IMR-90 (cell line): ENCODE measurements around the gene CHRNA5. TPM values are rescaled to one million over a fixed set of nuclear protein-coding genes. Genes with fewer than 3 reads are reported as not detected.

Experiments
- ATAC-seq: fragments of 200-7000 bp; cut with Tn5 transposase; 2 replicates; pipeline ENCODE4 v1.9.1; 2020; ENCODE audit warnings: low read depth, mild to moderate bottlenecking, moderate library complexity
- BruUV-seq: library from RNA; stranded (reverse); fragments of 400-500 nt; replicated peaks from 2 replicates; lab custom pipeline; 2021; lab: Mats Ljungman, UMichigan
- CTCF ChIA-PET: fragments of 300-600 bp; formaldehyde crosslinking; extraction: SDS; loops from one replicate; lab custom pipeline; 2021; ENCODE audit warnings: antibody characterized with exemption; lab: Yijun Ruan, JAX
- POLR2A ChIA-PET: fragments of 300-600 bp; sonication (Branson Sonifier 250); formaldehyde crosslinking; loops from one replicate; lab custom pipeline; 2022; ENCODE audit warnings: antibody characterized with exemption; ENCODE audit not compliant: unreplicated experiment; lab: Charles Lee
- DNase-seq: peaks from one replicate; pipeline ENCODE4 v3.0.0; 2013
- H2AFZ ChIP-seq: replicated peaks from 2 replicates; pipeline ENCODE3; 2013; ENCODE audit warnings: low read length, mild to moderate bottlenecking; ENCODE audit not compliant: poor library complexity
- H2AK5ac ChIP-seq: 2 replicates; pipeline ENCODE4 v1.6.1; 2013; ENCODE audit warnings: low read depth, low read length, inconsistent platforms
- H2AK9ac ChIP-seq: replicated peaks from 2 replicates; pipeline ENCODE3; 2013; ENCODE audit warnings: mild to moderate bottlenecking, low read depth, low read length, moderate library complexity; ENCODE audit not compliant: poor library complexity
- H2BK120ac ChIP-seq: 2 replicates; pipeline ENCODE4 v1.6.1; 2013; ENCODE audit warnings: low read depth, low read length, inconsistent platforms
- H2BK15ac ChIP-seq: 3 replicates; pipeline ENCODE4 v1.6.1; 2013; ENCODE audit warnings: low read depth, low read length, inconsistent platforms
- H2BK20ac ChIP-seq: 2 replicates; pipeline ENCODE4 v1.6.1; 2013; ENCODE audit warnings: low read depth, mild to moderate bottlenecking, inconsistent platforms, low read length, moderate library complexity
- H2BK5ac ChIP-seq: 2 replicates; pipeline ENCODE4 v1.6.1; 2013; ENCODE audit warnings: mild to moderate bottlenecking, low read depth, low read length, inconsistent platforms; ENCODE audit not compliant: poor library complexity, severe bottlenecking
- H3K14ac ChIP-seq: replicated peaks from 2 replicates; pipeline ENCODE4 v1.6.1; 2013; ENCODE audit warnings: low read depth, low read length, inconsistent platforms
- H3K18ac ChIP-seq: 2 replicates; pipeline ENCODE4 v1.6.1; 2013; ENCODE audit warnings: low read depth, low read length, control low read depth
- H3K23ac ChIP-seq: 2 replicates; pipeline ENCODE4 v1.6.1; 2013; ENCODE audit warnings: low read depth, low read length, inconsistent platforms
- H3K27ac ChIP-seq: 2 replicates; pipeline ENCODE4 v1.5.1; 2013; ENCODE audit warnings: mild to moderate bottlenecking, control low read depth, low read length; ENCODE audit not compliant: insufficient read depth
- H3K27me3 ChIP-seq: 2 replicates; pipeline ENCODE4 v1.6.1; 2013; ENCODE audit warnings: low read length; ENCODE audit not compliant: control insufficient read depth, insufficient read depth
- H3K36me3 ChIP-seq: 2 replicates; pipeline ENCODE4 v1.6.1; 2013; ENCODE audit warnings: low read length, mixed read lengths; ENCODE audit not compliant: control insufficient read depth, insufficient read depth
- H3K4ac ChIP-seq: 2 replicates; pipeline ENCODE4 v1.6.1; 2013; ENCODE audit warnings: low read depth, low read length, inconsistent platforms
- H3K4me1 ChIP-seq: 2 replicates; pipeline ENCODE4 v1.6.1; 2013; ENCODE audit warnings: low read length, mixed read lengths; ENCODE audit not compliant: control insufficient read depth, insufficient read depth
- H3K4me2 ChIP-seq: 2 replicates; pipeline ENCODE4 v1.6.1; 2013; ENCODE audit warnings: low read depth, mild to moderate bottlenecking, control low read depth, low read length, moderate library complexity
- H3K4me3 ChIP-seq: 2 replicates; pipeline ENCODE4 v1.5.1; 2013; ENCODE audit warnings: low read depth, mild to moderate bottlenecking, control low read depth, low read length, moderate library complexity; ENCODE audit not compliant: insufficient read depth
- H3K56ac ChIP-seq: 2 replicates; pipeline ENCODE4 v1.6.1; 2013; ENCODE audit warnings: low read length, inconsistent platforms; ENCODE audit not compliant: insufficient read depth; ENCODE audit errors: extremely low read depth
- H3K79me1 ChIP-seq, 2 experiments: 2 replicates each; pipeline ENCODE4 v1.6.1; 2013; ENCODE audit warnings: low read length in 2 of 2, inconsistent platforms in 1 of 2, low read depth in 1 of 2
- H3K9ac ChIP-seq: 2 replicates; pipeline ENCODE4 v1.6.1; 2013; ENCODE audit warnings: low read depth, low read length, control low read depth
- H3K9me1 ChIP-seq: 2 replicates; pipeline ENCODE4 v1.6.1; 2013; ENCODE audit warnings: low read length, inconsistent platforms; ENCODE audit not compliant: insufficient read depth
- H3K9me3 ChIP-seq: 2 replicates; pipeline ENCODE4 v1.6.1; 2013; ENCODE audit warnings: low read length; ENCODE audit not compliant: control insufficient read depth, insufficient read depth
- H4K20me1 ChIP-seq: 2 replicates; pipeline ENCODE4 v1.6.1; 2013; ENCODE audit warnings: low read length, inconsistent platforms; ENCODE audit not compliant: insufficient read depth
- H4K5ac ChIP-seq: 2 replicates; pipeline ENCODE4 v1.6.1; 2013; ENCODE audit warnings: mild to moderate bottlenecking, low read depth, low read length, control low read depth
- H4K8ac ChIP-seq, 2 experiments: 2 replicates each; pipeline ENCODE4 v1.6.1; 2013; ENCODE audit warnings: low read depth in 2 of 2, low read length in 2 of 2, control low read depth in 1 of 2, inconsistent platforms in 1 of 2
- H4K91ac ChIP-seq: 2 replicates; pipeline ENCODE4 v1.6.1; 2013; ENCODE audit warnings: low read depth, low read length, inconsistent platforms; ENCODE audit not compliant: insufficient read depth
- BHLHE40 ChIP-seq: fragments of 150-350 bp; IDR thresholded peaks from 2 replicates; pipeline ENCODE4 v1.6.1; 2016; ENCODE audit warnings: mild to moderate bottlenecking, low read depth, low read length
- CEBPB ChIP-seq: IDR thresholded peaks from 2 replicates; pipeline ENCODE4 v1.6.1; 2012; ENCODE audit warnings: low read depth, low read length, improper control_type of control experiment
- CHD1 ChIP-seq: IDR thresholded peaks from 2 replicates; pipeline ENCODE4 v1.6.1; 2012; ENCODE audit warnings: low read depth, low read length, improper control_type of control experiment
- CTCF ChIP-seq: conservative IDR thresholded peaks from 2 replicates; pipeline ENCODE4 v1.5.1; 2012; ENCODE audit warnings: mild to moderate bottlenecking, low read depth, low read length, improper control_type of control experiment
- ELK1 ChIP-seq: fragments of 150-350 bp; IDR thresholded peaks from 2 replicates; pipeline ENCODE4 v1.6.1; 2016; ENCODE audit warnings: low read depth, mild to moderate bottlenecking, low read length, moderate library complexity, borderline replicate concordance
- FOS ChIP-seq: fragments of 150-350 bp; IDR thresholded peaks from 2 replicates; pipeline ENCODE4 v1.6.1; 2016; ENCODE audit warnings: low read depth, low read length
- MAFK ChIP-seq: IDR thresholded peaks from 2 replicates; pipeline ENCODE4 v1.6.1; 2012; ENCODE audit warnings: low read depth, low read length, improper control_type of control experiment
- MAZ ChIP-seq: IDR thresholded peaks from 2 replicates; pipeline ENCODE4 v1.6.1; 2012; ENCODE audit warnings: low read depth, mild to moderate bottlenecking, low read length, improper control_type of control experiment, moderate library complexity, borderline replicate concordance
- MXI1 ChIP-seq: IDR thresholded peaks from 2 replicates; pipeline ENCODE4 v1.6.1; 2012; ENCODE audit warnings: low read depth, mild to moderate bottlenecking, low read length, moderate library complexity, borderline replicate concordance
- NFE2L2 ChIP-seq: fragments of 150-350 bp; IDR thresholded peaks from 2 replicates; pipeline ENCODE4 v1.6.1; 2016; ENCODE audit warnings: low read depth, mild to moderate bottlenecking, low read length
- POLR2A ChIP-seq: IDR thresholded peaks from 2 replicates; pipeline ENCODE4 v1.6.1; 2012; ENCODE audit warnings: mild to moderate bottlenecking, low read depth, low read length
- RAD21 ChIP-seq: IDR thresholded peaks from 2 replicates; pipeline ENCODE4 v1.6.1; 2012; ENCODE audit warnings: low read length, improper control_type of control experiment
- RCOR1 ChIP-seq: IDR thresholded peaks from 2 replicates; pipeline ENCODE4 v1.6.1; 2012; ENCODE audit warnings: mild to moderate bottlenecking, low read length, improper control_type of control experiment; ENCODE audit not compliant: insufficient replicate concordance
- RFX5 ChIP-seq: IDR thresholded peaks from 2 replicates; pipeline ENCODE4 v1.8.0; 2012; ENCODE audit warnings: low read depth, mild to moderate bottlenecking, low read length, moderate library complexity
- SMC3 ChIP-seq: fragments of 150-350 bp; IDR thresholded peaks from 2 replicates; pipeline ENCODE4 v1.6.1; 2016; ENCODE audit warnings: low read depth, mild to moderate bottlenecking, antibody characterized with exemption, low read length, moderate library complexity
- USF2 ChIP-seq: fragments of 150-350 bp; IDR thresholded peaks from 2 replicates; pipeline ENCODE4 v1.6.1; 2017; ENCODE audit warnings: mild to moderate bottlenecking, antibody characterized with exemption, low read length, low read depth
- WGBS, 2 experiments: methylation state at CpG; one replicate each; pipeline versions ENCODE4 v1.1.5 to v1.1.7; 2013; ENCODE audit warnings: missing lambda C conversion rate in 2 of 2; ENCODE audit not compliant: insufficient read length in 1 of 2; ENCODE audit errors: extremely low coverage in 2 of 2; 5-methylcytosine and 5-hydroxymethylcytosine counted together
- dilution Hi-C: fragments of 300-500 bp; cut with HindIII; formaldehyde crosslinking; loops from one replicate; pipeline ENCODE4 v1.14.3; 2018; ENCODE audit warnings: low sequenced_read_pairs; ENCODE audit not compliant: unreplicated experiment
- in situ Hi-C: fragments of 300-500 bp; cut with MboI; formaldehyde crosslinking; loops from 3 replicates; pipeline ENCODE4 v1.14.3; 2019; ENCODE audit warnings: low sequenced_read_pairs, inconsistent platforms, mixed read lengths
- intact Hi-C: fragments of 100-400 bp; cut with micrococcal nuclease; formaldehyde crosslinking; loops from 2 replicates; pipeline ENCODE4 v1.10.0; 2022
- polyA plus RNA-seq, 3 experiments: library from polyadenylated mRNA; depleted of rRNA; stranded (reverse); fragments of >200 nt; gene quantifications; 2 replicates each; pipeline ENCODE4 v1.2.3, GENCODE V29; 2012; ENCODE audit warnings: low replicate concordance in 1 of 3
- total RNA-seq: library from RNA; depleted of rRNA; stranded (reverse); fragments of >200 nt; gene quantifications from 2 replicates; pipeline ENCODE4 v1.2.3, GENCODE V29; 2012

The CHRNA5 gene
- total and polyA plus RNA-seq, 2 of the 4 experiments (the other 2 are of a cell fraction), result 0.54 to 0.94 TPM

GRCh38 chr15:78564743-78565096 is 600 bp upstream of the CHRNA5 start:
- CTCF ChIA-PET, result no interaction called here
- ATAC-seq, result no peak

More at GRCh38 chr15:78564743-78565096, 600 bp upstream of the CHRNA5 start:
- Histone ChIP-seq H3K9me1 (no peaks in the 10 kb centered on the region), H3K79me1 (no peaks in the 10 kb centered on the region), H2AFZ (peak overlapping the region; percentile 89), H3K4ac (no peak overlapping the region), H3K9ac (no peak overlapping the region), H3K27me3 (peaks cover 15% of the 10 kb centered on the region), H3K36me3 (no peaks in the 10 kb centered on the region), H3K56ac (no peak overlapping the region), H4K20me1 (no peaks in the 10 kb centered on the region), H4K5ac (no peak overlapping the region), H3K27ac (no peak overlapping the region), H2AK9ac (no peak overlapping the region), H3K23ac (no peak overlapping the region), H2BK5ac (no peak overlapping the region), H3K18ac (no peak overlapping the region), H3K4me3 (no peak overlapping the region), H2BK120ac (no peak overlapping the region), H3K4me1 (no peaks in the 10 kb centered on the region), H3K14ac (no peak overlapping the region), H3K4me2 (no peak overlapping the region; the same call in 1 of the 2 replicates), H2BK20ac (no peak overlapping the region), H3K9me3 (no peaks in the 10 kb centered on the region), H4K91ac (no peak overlapping the region), H4K8ac (no peak overlapping the region), H2AK5ac (no peak overlapping the region), H2BK15ac (no peak overlapping the region)
- dilution Hi-C loops (no loop called here), intact Hi-C loops (no loop called here), in situ Hi-C loops (no loop called here)
- POLR2A ChIA-PET, result no interaction called here
- 63% methylated on average over 7 of the region's 11 CpGs; no CpG with 5 or more reads in 1 of the 2 experiments for WGBS, 2 experiments
- no TSS peak for BruUV-seq
- TF ChIP-seq CHD1, result no peak
- no peak for TF ChIP-seq SMC3
- TF ChIP-seq MAFK, result no peak
- no peak for TF ChIP-seq MAZ
- no peak for TF ChIP-seq NFE2L2
- TF ChIP-seq BHLHE40, result no peak
- no peak for TF ChIP-seq USF2
- no peak for TF ChIP-seq CEBPB
- no peak for TF ChIP-seq RFX5
- TF ChIP-seq FOS, result no peak
- TF ChIP-seq POLR2A, result no peak
- no peak for TF ChIP-seq RCOR1
- TF ChIP-seq RAD21, result no peak
- TF ChIP-seq CTCF, result no peak
- no peak for TF ChIP-seq ELK1
- TF ChIP-seq MXI1, result no peak
- DNase-seq, result no peak
